ENCODE results near the gene HLCS.

- TF ChIP-seq CTCF (IDR thresholded peaks at IDR 0.05): no peak
- no peak for TF ChIP-seq POLR2A (IDR thresholded peaks at IDR 0.05)
These were observed 159.0 kb downstream of the HLCS start for GRCh38 chr21:36807422-36807928.
